HEK293 (cell line): ENCODE data around the gene USP24.

Experiments used
- CTCF ChIA-PET: fragments of 350-600 bp; formaldehyde crosslinking; extraction: SDS; loops from one replicate; lab custom pipeline; 2021; ENCODE audit warnings: antibody characterized with exemption; lab: Yijun Ruan, JAX
- POLR2A ChIA-PET: fragments of 300-600 bp; formaldehyde crosslinking; extraction: SDS; loops from one replicate; lab custom pipeline; 2020; ENCODE audit warnings: antibody characterized with exemption, inconsistent platforms; lab: Yijun Ruan, JAX
- H3K27ac ChIP-seq: fragments of 200-500 bp; sonication (Bioruptor generic); 2 replicates; pipeline ENCODE4 v1.5.1; 2014; ENCODE audit warnings: low read depth, low read length, control low read depth, inconsistent platforms; ENCODE audit errors: extremely low read depth
- H3K36me3 ChIP-seq, 2 experiments: fragments of 200-500 bp in 1 of 2; sonication (Bioruptor generic) in 1 of 2; 1 replicate in 1 of 2; 2 replicates in 1 of 2; pipeline ENCODE4 v1.5.1; 2014 to 2017; ENCODE audit warnings: inconsistent platforms in 2 of 2, low read length in 2 of 2; ENCODE audit not compliant: control insufficient read depth in 2 of 2, insufficient read depth in 1 of 2
- H3K4me1 ChIP-seq: fragments of 200-500 bp; sonication (Bioruptor generic); 2 replicates; pipeline ENCODE4 v1.5.1; 2014; ENCODE audit warnings: mild to moderate bottlenecking, low read length, inconsistent platforms; ENCODE audit not compliant: control insufficient read depth, insufficient read depth
- H3K4me3 ChIP-seq: 2 replicates; pipeline ENCODE4 v1.5.1; 2011; ENCODE audit warnings: low read depth, mild to moderate bottlenecking, control low read depth, low read length, moderate library complexity
- H3K9me3 ChIP-seq: fragments of 200-500 bp; sonication (Bioruptor generic); 2 replicates; pipeline ENCODE4 v1.5.1; 2014; ENCODE audit warnings: low read depth, low read length, inconsistent platforms; ENCODE audit not compliant: control insufficient read depth, insufficient read depth
- KLF9 ChIP-seq: fragments of 450-650 bp; formaldehyde crosslinking; IDR thresholded peaks from 2 replicates; pipeline ENCODE4 v1.5.1; 2016; ENCODE audit warnings: missing biosample characterization, missing genetic modification characterization, low read depth
- MYNN ChIP-seq: fragments of 450-650 bp; formaldehyde crosslinking; IDR thresholded peaks from 2 replicates; pipeline ENCODE4 v1.5.1; 2016; ENCODE audit warnings: missing biosample characterization, missing genetic modification characterization, borderline replicate concordance
- OVOL3 ChIP-seq: fragments of 450-650 bp; formaldehyde crosslinking; IDR thresholded peaks from 2 replicates; pipeline ENCODE4 v1.5.1; 2016; ENCODE audit warnings: missing biosample characterization, missing genetic modification characterization
- REST ChIP-seq: fragments of 450-650 bp; formaldehyde crosslinking; IDR thresholded peaks from 2 replicates; pipeline ENCODE4 v1.5.1; 2016; ENCODE audit warnings: missing biosample characterization, missing genetic modification characterization
- SETDB1 ChIP-seq: IDR thresholded peaks from one replicate; pipeline ENCODE4 v1.6.1; 2017; ENCODE audit warnings: mild to moderate bottlenecking, low read length, moderate library complexity, mixed read lengths; ENCODE audit not compliant: insufficient read length
- YY1 ChIP-seq: fragments of 450-650 bp; formaldehyde crosslinking; IDR thresholded peaks from 2 replicates; pipeline ENCODE4 v1.5.1; 2018; ENCODE audit warnings: missing biosample characterization, missing genetic modification characterization
- ZFP37 ChIP-seq: fragments of 450-650 bp; formaldehyde crosslinking; IDR thresholded peaks from 2 replicates; pipeline ENCODE4 v1.5.1; 2016; ENCODE audit warnings: missing biosample characterization, missing genetic modification characterization
- ZNF133 ChIP-seq: fragments of 450-650 bp; formaldehyde crosslinking; IDR thresholded peaks from 2 replicates; pipeline ENCODE4 v1.5.1; 2016; ENCODE audit warnings: missing biosample characterization, missing genetic modification characterization
- ZNF140 ChIP-seq: fragments of 450-650 bp; formaldehyde crosslinking; IDR thresholded peaks from 2 replicates; pipeline ENCODE4 v1.5.1; 2016; ENCODE audit warnings: missing biosample characterization, missing genetic modification characterization
- ZNF274 ChIP-seq, 2 experiments: fragments of 200-500 bp in 1 of 2; fragments of 450-650 bp in 1 of 2; sonication (Bioruptor generic) in 1 of 2; formaldehyde crosslinking in 1 of 2; IDR thresholded peaks; 2 replicates each; pipeline versions ENCODE4 v1.5.1 to v1.6.1; 2014 to 2016; ENCODE audit warnings: borderline replicate concordance in 1 of 2, inconsistent platforms in 1 of 2, low read length in 1 of 2, missing biosample characterization in 1 of 2, missing genetic modification characterization in 1 of 2
- ZNF341 ChIP-seq: fragments of 450-650 bp; formaldehyde crosslinking; IDR thresholded peaks from 2 replicates; pipeline ENCODE4; 2016; ENCODE audit warnings: low read depth, missing biosample characterization, missing genetic modification characterization
- ZNF513 ChIP-seq: fragments of 450-650 bp; IDR thresholded peaks from 2 replicates; pipeline ENCODE4 v1.5.1; 2018; ENCODE audit warnings: missing biosample characterization, missing genetic modification characterization
- ZNF747 ChIP-seq: fragments of 450-650 bp; formaldehyde crosslinking; IDR thresholded peaks from 2 replicates; pipeline ENCODE4 v1.5.1; 2016; ENCODE audit warnings: missing biosample characterization, missing genetic modification characterization
- ZNF768 ChIP-seq: fragments of 450-650 bp; formaldehyde crosslinking; IDR thresholded peaks from 2 replicates; pipeline ENCODE4 v1.5.1; 2018; ENCODE audit warnings: missing biosample characterization, mild to moderate bottlenecking, missing genetic modification characterization
- TF ChIP-seq, protein P1 (sequence below): fragments of 450-650 bp; formaldehyde crosslinking; IDR thresholded peaks from 2 replicates; pipeline ENCODE4 v1.5.1; 2016; ENCODE audit warnings: missing biosample characterization, missing genetic modification characterization
- TF ChIP-seq, protein P2 (sequence below): fragments of 450-650 bp; formaldehyde crosslinking; IDR thresholded peaks from 2 replicates; pipeline ENCODE4 v1.5.1; 2016; ENCODE audit warnings: missing biosample characterization, missing genetic modification characterization
- TF ChIP-seq, protein P3 (sequence below): fragments of 450-650 bp; formaldehyde crosslinking; IDR thresholded peaks from 2 replicates; pipeline ENCODE4 v1.5.1; 2016; ENCODE audit warnings: missing biosample characterization, missing genetic modification characterization, low read depth

The USP24 gene

GRCh38 chr1:55255901-55256300, 40.7 kb upstream of the USP24 start:
- CTCF ChIA-PET: interaction anchor here (0.6 to 1.5 kb wide), 6 partner anchors 23 to 1092 kb away, joined by 3 to 9 read pairs (median 4); no protein-coding TSS in a partner anchor
- no peak overlapping the region for H3K4me3 ChIP-seq
- no peak overlapping the region for H3K27ac ChIP-seq
- no peak for TF ChIP-seq ZNF140 (tag by site-specific recombination)
- TF ChIP-seq MYNN (tag by site-specific recombination): no peak
- TF ChIP-seq OVOL3 (tag by site-specific recombination): no peak
- TF ChIP-seq, protein P1, sequence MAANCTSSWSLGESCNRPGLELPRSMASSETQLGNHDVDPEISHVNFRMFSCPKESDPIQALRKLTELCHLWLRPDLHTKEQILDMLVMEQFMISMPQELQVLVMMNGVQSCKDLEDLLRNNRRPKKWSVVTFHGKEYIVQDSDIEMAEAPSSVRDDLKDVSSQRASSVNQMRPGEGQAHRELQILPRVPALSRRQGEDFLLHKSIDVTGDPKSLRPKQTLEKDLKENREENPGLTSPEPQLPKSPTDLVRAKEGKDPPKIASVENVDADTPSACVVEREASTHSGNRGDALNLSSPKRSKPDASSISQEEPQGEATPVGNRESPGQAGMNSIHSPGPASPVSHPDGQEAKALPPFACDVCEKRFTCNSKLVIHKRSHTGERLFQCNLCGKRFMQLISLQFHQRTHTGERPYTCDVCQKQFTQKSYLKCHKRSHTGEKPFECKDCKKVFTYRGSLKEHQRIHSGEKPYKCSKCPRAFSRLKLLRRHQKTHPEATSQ (tag by site-specific recombination): no peak
- no peak for TF ChIP-seq SETDB1
- TF ChIP-seq ZNF513 (tag by site-specific recombination): no peak
- TF ChIP-seq YY1 (tag by site-specific recombination): no peak
- TF ChIP-seq ZNF341 (tag by site-specific recombination): no peak
- no peak for TF ChIP-seq ZNF133 (tag by site-specific recombination)
- TF ChIP-seq KLF9 (tag by site-specific recombination): no peak
- no peak for TF ChIP-seq ZNF747 (tag by site-specific recombination)
- no peak for TF ChIP-seq ZFP37 (tag by site-specific recombination)
- TF ChIP-seq, protein P2, sequence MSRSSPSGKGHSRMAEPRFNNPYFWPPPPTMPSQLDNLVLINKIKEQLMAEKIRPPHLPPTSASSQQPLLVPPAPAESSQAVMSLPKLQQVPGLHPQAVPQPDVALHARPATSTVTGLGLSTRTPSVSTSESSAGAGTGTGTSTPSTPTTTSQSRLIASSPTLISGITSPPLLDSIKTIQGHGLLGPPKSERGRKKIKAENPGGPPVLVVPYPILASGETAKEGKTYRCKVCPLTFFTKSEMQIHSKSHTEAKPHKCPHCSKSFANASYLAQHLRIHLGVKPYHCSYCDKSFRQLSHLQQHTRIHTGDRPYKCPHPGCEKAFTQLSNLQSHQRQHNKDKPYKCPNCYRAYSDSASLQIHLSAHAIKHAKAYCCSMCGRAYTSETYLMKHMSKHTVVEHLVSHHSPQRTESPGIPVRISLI (tag by site-specific recombination): no peak
- TF ChIP-seq REST (tag by site-specific recombination): no peak
- TF ChIP-seq ZNF274 (IDR thresholded peaks at IDR 0.05; ENCODE audit: low read length): no peak
- TF ChIP-seq ZNF274 (tag by site-specific recombination; IDR thresholded peaks at IDR 0.05; ENCODE audit: borderline replicate concordance): no peak
- TF ChIP-seq, protein P3, sequence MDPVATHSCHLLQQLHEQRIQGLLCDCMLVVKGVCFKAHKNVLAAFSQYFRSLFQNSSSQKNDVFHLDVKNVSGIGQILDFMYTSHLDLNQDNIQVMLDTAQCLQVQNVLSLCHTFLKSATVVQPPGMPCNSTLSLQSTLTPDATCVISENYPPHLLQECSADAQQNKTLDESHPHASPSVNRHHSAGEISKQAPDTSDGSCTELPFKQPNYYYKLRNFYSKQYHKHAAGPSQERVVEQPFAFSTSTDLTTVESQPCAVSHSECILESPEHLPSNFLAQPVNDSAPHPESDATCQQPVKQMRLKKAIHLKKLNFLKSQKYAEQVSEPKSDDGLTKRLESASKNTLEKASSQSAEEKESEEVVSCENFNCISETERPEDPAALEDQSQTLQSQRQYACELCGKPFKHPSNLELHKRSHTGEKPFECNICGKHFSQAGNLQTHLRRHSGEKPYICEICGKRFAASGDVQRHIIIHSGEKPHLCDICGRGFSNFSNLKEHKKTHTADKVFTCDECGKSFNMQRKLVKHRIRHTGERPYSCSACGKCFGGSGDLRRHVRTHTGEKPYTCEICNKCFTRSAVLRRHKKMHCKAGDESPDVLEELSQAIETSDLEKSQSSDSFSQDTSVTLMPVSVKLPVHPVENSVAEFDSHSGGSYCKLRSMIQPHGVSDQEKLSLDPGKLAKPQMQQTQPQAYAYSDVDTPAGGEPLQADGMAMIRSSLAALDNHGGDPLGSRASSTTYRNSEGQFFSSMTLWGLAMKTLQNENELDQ: no peak
- TF ChIP-seq ZNF768 (tag by site-specific recombination): no peak
- TF ChIP-seq, all 188 proteins: peak for 0
- H3K36me3 ChIP-seq: no peaks in the 10 kb centered on the region
- H3K4me1 ChIP-seq: no peaks in the 10 kb centered on the region
- H3K9me3 ChIP-seq: no peaks in the 10 kb centered on the region
- POLR2A ChIA-PET: no interaction called here
